ENCODE measurements around the gene KRT13. TPM values are rescaled to one million over a fixed set of nuclear protein-coding genes. Genes with fewer than 3 reads are reported as not detected.

The KRT13 gene
- total and polyA plus RNA-seq, 2 experiments from 2014 or later = not detected

DNA sequence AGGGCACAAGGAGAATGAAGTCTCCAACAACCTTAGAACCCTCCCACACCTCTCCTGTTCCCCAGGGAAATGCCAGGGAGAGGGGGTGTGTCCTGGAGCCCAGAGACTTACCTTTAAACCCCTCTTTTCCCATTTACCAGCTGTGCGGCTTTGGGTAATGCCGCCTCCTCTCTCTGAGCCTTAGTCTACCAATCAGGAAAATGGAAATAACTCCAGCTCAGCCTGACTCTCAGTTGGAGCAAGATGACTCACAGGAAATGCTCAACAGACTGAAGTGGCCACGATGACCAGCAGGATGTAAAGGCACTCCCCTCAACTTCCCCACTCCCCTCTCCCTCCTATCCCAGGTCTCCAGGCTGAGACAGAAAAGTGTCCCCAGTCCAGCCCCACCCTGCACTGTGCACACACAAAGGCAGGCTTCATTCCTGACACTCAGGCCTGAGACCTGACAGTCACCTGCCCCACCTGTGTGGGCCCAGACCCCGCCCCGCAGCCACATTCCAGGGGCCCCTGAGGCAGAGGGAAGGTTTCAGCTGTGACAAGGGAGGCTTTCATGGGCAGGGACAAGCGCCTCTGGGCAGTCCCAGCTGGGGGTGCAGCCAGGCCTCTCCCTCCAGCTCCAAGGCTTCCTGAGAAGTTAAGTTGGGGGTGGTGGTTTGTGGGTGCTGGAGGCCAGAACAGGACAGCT is 16.3 kb upstream of the KRT13 start:
- Histone ChIP-seq H3K4me1 (ENCODE audit: insufficient read depth) (peaks cover 12% of the 10 kb centered on the region; the same call in 1 of the 2 replicates), H3K4me3 (no peak overlapping the region), H4K20me1 (replicated peaks; ENCODE audit: insufficient read depth) (peaks cover 7% of the 10 kb centered on the region; the same call in 1 of the 2 replicates), H3K9me2 (ENCODE audit: insufficient read depth) (no peaks in the 10 kb centered on the region), H3K4me2 (peak overlapping the region; percentile 48; the same call in 1 of the 2 replicates), H3K27ac (ENCODE audit: low read depth) (peak overlapping the region; percentile 69), H3K27me3 (ENCODE audit: insufficient read depth) (no peaks in the 10 kb centered on the region), H3F3A (replicated peaks; ENCODE audit: low read depth) (0 out of 2 replicates have a peak, but pooled peaks cover 4% of the 10 kb centered on the region), H3K79me2 (replicated peaks; ENCODE audit: insufficient read depth) (peaks cover 7% of the 10 kb centered on the region), H3K36me3 (ENCODE audit: insufficient read depth) (0 out of 2 replicates have a peak, but pooled peaks cover 9% of the 10 kb centered on the region), H2AFZ (no peak overlapping the region)
- Mint-ChIP-seq H3K4me1 (peaks cover 26% of the 10 kb centered on the region), H3K27ac (peak overlapping the region; percentile 20), H3K9me3 (no peaks in the 10 kb centered on the region), H3K4me3 (no peak overlapping the region), H3K27me3 (ENCODE audit: insufficient read depth, low read depth, poor library complexity) (peaks cover 13% of the 10 kb centered on the region), H3K36me3 (ENCODE audit: low read depth) (peaks cover 36% of the 10 kb centered on the region)
- DNase-seq (ENCODE audit: low spot score) (peak; percentile 65), ATAC-seq (peak; percentile 67)
- TF ChIP-seq POLR2AphosphoS5 (IDR thresholded peaks at IDR 0.05; ENCODE audit: low read depth) (0 out of 2 replicates have a peak, but pooled peaks have one; percentile 1), ZNF114 (CRISPR knock-in tag; IDR thresholded peaks at IDR 0.05) (no peak)

DNA sequence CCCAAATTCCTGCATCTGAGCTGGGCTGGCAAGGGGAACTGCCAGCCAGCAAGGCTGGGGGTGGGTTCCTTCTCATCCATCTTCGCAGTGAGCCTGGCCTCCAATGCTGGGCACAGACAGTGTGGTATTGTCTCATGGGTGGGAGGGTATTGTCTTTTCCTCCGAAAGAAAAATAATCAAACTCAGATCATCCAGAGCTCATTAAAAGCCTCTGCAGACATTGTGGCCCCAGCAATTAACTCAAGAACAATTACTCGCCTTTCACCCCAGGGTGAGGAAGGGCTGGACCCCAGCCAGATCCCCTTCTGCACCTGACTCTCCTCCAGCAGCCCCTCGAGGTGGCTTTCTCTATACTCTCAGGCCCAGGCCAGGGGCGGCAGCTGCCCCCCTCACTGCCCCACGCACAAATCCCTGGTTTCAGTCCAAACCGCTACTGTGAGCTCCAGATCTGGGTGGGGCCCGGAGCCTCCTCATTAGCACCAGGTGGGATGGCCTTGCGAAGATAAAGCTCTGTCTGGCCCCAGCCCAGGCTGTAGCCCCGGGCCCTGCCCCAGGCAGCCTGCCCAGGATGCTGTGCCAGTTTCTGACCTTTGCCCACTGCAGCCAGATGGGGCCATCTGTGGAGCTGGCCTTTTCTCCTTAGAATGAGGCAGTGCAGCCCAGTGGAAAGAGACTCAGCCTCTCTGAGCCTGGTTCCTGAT is 15.6 kb upstream of the KRT13 start:
- DNase-seq (ENCODE audit: low spot score) (no peak), ATAC-seq (peak; percentile 10; the same call in 2 of the 3 replicates)
- H3K36me3 ChIP-seq (ENCODE audit: insufficient read depth) = 0 out of 2 replicates have a peak, but pooled peaks cover 9% of the 10 kb centered on the region
- no peak overlapping the region; the same call in 1 of the 2 replicates for H3K27ac Mint-ChIP-seq
- peaks cover 13% of the 10 kb centered on the region for H3K27me3 Mint-ChIP-seq (ENCODE audit: insufficient read depth, low read depth, poor library complexity)
- H3K4me1 ChIP-seq (ENCODE audit: insufficient read depth) = peaks cover 12% of the 10 kb centered on the region; the same call in 1 of the 2 replicates
- H3K4me1 Mint-ChIP-seq = peaks cover 25% of the 10 kb centered on the region
- no peak overlapping the region for H3K27ac ChIP-seq (ENCODE audit: low read depth)
- peaks cover 31% of the 10 kb centered on the region for H3K36me3 Mint-ChIP-seq (ENCODE audit: low read depth)
- H3K9me3 Mint-ChIP-seq = no peaks in the 10 kb centered on the region
- no peak overlapping the region for H3K4me3 ChIP-seq
- 0 out of 2 replicates have a peak, but pooled peaks cover 4% of the 10 kb centered on the region for H3F3A ChIP-seq (replicated peaks; ENCODE audit: low read depth)
- H2AFZ ChIP-seq = no peak overlapping the region
- H3K4me2 ChIP-seq = no peak overlapping the region
- no peak overlapping the region for H3K4me3 Mint-ChIP-seq
- no peaks in the 10 kb centered on the region; the same call in 1 of the 2 replicates for H4K20me1 ChIP-seq (replicated peaks; ENCODE audit: insufficient read depth)
- H3K79me2 ChIP-seq (replicated peaks; ENCODE audit: insufficient read depth) = no peaks in the 10 kb centered on the region
- H3K9me2 ChIP-seq (ENCODE audit: insufficient read depth) = no peaks in the 10 kb centered on the region
- no peaks in the 10 kb centered on the region for H3K27me3 ChIP-seq (ENCODE audit: insufficient read depth)
- TF ChIP-seq, protein P1, sequence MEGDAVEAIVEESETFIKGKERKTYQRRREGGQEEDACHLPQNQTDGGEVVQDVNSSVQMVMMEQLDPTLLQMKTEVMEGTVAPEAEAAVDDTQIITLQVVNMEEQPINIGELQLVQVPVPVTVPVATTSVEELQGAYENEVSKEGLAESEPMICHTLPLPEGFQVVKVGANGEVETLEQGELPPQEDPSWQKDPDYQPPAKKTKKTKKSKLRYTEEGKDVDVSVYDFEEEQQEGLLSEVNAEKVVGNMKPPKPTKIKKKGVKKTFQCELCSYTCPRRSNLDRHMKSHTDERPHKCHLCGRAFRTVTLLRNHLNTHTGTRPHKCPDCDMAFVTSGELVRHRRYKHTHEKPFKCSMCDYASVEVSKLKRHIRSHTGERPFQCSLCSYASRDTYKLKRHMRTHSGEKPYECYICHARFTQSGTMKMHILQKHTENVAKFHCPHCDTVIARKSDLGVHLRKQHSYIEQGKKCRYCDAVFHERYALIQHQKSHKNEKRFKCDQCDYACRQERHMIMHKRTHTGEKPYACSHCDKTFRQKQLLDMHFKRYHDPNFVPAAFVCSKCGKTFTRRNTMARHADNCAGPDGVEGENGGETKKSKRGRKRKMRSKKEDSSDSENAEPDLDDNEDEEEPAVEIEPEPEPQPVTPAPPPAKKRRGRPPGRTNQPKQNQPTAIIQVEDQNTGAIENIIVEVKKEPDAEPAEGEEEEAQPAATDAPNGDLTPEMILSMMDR (conservative IDR thresholded peaks at IDR 0.05; ENCODE audit: low read depth in 2 of 2) = no peak
- TF ChIP-seq EZH2phosphoT487 (IDR thresholded peaks at IDR 0.05; ENCODE audit: unreplicated experiment) (no peak), STAT1 (IDR thresholded peaks at IDR 0.05; ENCODE audit: unreplicated experiment) (no peak), POLR2AphosphoS5 (IDR thresholded peaks at IDR 0.05; ENCODE audit: low read depth) (no peak), NANOG (IDR thresholded peaks at IDR 0.05; ENCODE audit: borderline replicate concordance) (no peak), ZNF114 (CRISPR knock-in tag; IDR thresholded peaks at IDR 0.05) (no peak), ZNF331 (CRISPR knock-in tag; IDR thresholded peaks at IDR 0.05; ENCODE audit: low read depth) (no peak), JUNB (IDR thresholded peaks at IDR 0.05; ENCODE audit: unreplicated experiment) (no peak), EZH2 (IDR thresholded peaks at IDR 0.05; ENCODE audit: low read depth, unreplicated experiment) (no peak)
- TF ChIP-seq, protein P2, sequence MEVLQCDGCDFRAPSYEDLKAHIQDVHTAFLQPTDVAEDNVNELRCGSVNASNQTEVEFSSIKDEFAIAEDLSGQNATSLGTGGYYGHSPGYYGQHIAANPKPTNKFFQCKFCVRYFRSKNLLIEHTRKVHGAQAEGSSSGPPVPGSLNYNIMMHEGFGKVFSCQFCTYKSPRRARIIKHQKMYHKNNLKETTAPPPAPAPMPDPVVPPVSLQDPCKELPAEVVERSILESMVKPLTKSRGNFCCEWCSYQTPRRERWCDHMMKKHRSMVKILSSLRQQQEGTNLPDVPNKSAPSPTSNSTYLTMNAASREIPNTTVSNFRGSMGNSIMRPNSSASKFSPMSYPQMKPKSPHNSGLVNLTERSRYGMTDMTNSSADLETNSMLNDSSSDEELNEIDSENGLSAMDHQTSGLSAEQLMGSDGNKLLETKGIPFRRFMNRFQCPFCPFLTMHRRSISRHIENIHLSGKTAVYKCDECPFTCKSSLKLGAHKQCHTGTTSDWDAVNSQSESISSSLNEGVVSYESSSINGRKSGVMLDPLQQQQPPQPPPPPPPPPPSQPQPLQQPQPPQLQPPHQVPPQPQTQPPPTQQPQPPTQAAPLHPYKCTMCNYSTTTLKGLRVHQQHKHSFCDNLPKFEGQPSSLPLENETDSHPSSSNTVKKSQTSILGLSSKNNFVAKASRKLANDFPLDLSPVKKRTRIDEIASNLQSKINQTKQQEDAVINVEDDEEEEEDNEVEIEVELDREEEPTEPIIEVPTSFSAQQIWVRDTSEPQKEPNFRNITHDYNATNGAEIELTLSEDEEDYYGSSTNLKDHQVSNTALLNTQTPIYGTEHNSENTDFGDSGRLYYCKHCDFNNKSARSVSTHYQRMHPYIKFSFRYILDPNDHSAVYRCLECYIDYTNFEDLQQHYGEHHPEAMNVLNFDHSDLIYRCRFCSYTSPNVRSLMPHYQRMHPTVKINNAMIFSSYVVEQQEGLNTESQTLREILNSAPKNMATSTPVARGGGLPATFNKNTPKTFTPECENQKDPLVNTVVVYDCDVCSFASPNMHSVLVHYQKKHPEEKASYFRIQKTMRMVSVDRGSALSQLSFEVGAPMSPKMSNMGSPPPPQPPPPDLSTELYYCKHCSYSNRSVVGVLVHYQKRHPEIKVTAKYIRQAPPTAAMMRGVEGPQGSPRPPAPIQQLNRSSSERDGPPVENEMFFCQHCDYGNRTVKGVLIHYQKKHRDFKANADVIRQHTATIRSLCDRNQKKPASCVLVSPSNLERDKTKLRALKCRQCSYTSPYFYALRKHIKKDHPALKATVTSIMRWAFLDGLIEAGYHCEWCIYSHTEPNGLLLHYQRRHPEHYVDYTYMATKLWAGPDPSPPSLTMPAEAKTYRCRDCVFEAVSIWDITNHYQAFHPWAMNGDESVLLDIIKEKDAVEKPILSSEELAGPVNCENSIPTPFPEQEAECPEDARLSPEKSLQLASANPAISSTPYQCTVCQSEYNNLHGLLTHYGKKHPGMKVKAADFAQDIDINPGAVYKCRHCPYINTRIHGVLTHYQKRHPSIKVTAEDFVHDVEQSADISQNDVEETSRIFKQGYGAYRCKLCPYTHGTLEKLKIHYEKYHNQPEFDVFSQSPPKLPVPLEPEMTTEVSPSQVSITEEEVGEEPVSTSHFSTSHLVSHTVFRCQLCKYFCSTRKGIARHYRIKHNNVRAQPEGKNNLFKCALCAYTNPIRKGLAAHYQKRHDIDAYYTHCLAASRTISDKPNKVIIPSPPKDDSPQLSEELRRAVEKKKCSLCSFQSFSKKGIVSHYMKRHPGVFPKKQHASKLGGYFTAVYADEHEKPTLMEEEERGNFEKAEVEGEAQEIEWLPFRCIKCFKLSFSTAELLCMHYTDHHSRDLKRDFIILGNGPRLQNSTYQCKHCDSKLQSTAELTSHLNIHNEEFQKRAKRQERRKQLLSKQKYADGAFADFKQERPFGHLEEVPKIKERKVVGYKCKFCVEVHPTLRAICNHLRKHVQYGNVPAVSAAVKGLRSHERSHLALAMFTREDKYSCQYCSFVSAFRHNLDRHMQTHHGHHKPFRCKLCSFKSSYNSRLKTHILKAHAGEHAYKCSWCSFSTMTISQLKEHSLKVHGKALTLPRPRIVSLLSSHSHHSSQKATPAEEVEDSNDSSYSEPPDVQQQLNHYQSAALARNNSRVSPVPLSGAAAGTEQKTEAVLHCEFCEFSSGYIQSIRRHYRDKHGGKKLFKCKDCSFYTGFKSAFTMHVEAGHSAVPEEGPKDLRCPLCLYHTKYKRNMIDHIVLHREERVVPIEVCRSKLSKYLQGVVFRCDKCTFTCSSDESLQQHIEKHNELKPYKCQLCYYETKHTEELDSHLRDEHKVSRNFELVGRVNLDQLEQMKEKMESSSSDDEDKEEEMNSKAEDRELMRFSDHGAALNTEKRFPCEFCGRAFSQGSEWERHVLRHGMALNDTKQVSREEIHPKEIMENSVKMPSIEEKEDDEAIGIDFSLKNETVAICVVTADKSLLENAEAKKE (CRISPR knock-in tag; IDR thresholded peaks at IDR 0.05) = no peak
